ENCODE results near the gene CABP1. TPM values are rescaled to one million over a fixed set of nuclear protein-coding genes. Genes with fewer than 3 reads are reported as not detected.

CABP1 gene
- total and polyA plus RNA-seq, 4 donors: 0.05 to 0.12 (median 0.08) TPM; not detected in 1

DNA sequence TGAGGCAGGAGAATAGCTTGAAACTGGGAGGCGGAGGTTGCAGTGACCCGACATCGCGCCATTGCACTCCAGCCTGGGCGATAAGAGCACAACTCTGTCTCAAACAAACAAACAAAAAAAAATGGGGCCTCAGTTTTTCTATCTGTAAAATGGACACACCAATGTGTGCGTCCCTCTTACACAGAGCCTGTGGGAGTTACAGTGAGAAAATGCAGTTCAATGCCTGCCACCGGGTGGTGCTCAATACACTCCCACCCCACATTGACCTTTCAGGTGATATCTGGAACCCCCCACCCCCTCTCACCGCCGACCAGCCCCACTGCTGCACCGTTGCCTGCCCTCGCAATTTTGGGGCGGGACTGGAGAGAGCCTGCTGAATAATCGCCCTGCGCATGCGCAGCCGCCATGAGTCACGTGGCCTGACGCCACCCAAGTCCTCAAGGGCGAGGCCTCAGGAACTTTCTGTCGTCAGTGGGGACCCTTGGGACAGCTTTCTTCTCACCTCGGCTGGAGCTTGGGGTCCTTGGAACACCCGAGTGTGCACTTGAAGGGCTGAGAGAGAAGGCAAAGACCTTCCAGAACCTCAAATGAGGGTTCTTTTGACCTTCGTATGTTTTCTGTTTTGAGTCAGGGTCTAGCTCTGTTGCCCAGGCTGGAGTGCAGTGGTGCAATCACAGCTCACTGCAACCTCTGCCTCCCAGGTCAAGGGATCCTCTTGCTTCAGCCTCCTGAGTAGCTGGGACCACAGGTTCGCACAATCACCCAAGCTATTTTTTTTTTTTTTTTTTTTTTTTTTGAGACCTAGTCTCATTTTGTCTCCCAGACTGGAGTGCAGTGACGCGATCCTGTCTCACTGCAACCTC lies 14.6 kb upstream of the CABP1 start:
- H3K4me1 ChIP-seq (ENCODE audit: control insufficient read depth in 4 of 4, insufficient read depth in 4 of 4, low read length in 3 of 4): no peaks in the 10 kb centered on the region
- H3K9me3 ChIP-seq (ENCODE audit: control insufficient read depth in 4 of 4, low read length in 3 of 4): no peaks in the 10 kb centered on the region
- H3K36me3 ChIP-seq (ENCODE audit: control insufficient read depth in 4 of 4, insufficient read depth in 3 of 4, low read depth in 1 of 4, low read length in 3 of 4): no peaks in the 10 kb centered on the region
- TF ChIP-seq YY1 (IDR thresholded peaks at IDR 0.05): no peak
- TF ChIP-seq EGR1 (IDR thresholded peaks at IDR 0.05; ENCODE audit: low read depth in 2 of 2): no peak
- TF ChIP-seq RAD21 (IDR thresholded peaks at IDR 0.05): no peak
- no peak for TF ChIP-seq FOXA1 (IDR thresholded peaks at IDR 0.05)
- TF ChIP-seq HNF4G (IDR thresholded peaks at IDR 0.05): no peak
- TF ChIP-seq RXRA (IDR thresholded peaks at IDR 0.05): no peak
- TF ChIP-seq, protein P1, sequence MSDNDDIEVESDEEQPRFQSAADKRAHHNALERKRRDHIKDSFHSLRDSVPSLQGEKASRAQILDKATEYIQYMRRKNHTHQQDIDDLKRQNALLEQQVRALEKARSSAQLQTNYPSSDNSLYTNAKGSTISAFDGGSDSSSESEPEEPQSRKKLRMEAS (IDR thresholded peaks at IDR 0.05): no peak
- TF ChIP-seq FOXA2 (IDR thresholded peaks at IDR 0.05): no peak
- TF ChIP-seq, protein P2, sequence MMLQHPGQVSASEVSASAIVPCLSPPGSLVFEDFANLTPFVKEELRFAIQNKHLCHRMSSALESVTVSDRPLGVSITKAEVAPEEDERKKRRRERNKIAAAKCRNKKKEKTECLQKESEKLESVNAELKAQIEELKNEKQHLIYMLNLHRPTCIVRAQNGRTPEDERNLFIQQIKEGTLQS (IDR thresholded peaks at IDR 0.05): no peak
- 85% methylated on average over 26 of the region's 26 CpGs for WGBS
- no peak overlapping the region for H3K27ac ChIP-seq (ENCODE audit: low read depth in 1 of 2, low read length in 2 of 2)
- no peak overlapping the region for H3K9ac ChIP-seq (ENCODE audit: low read depth in 1 of 2, low read length in 2 of 2)
- no peak for DNase-seq (ENCODE audit: low spot score)
- H3K27me3 ChIP-seq (ENCODE audit: control insufficient read depth in 4 of 4, insufficient read depth in 4 of 4, low read length in 3 of 4): no peaks in the 10 kb centered on the region
- H3K4me3 ChIP-seq (ENCODE audit: low read depth in 1 of 3, low read length in 3 of 3): no peak overlapping the region

- WGBS: 51% methylated on average over 4 of the region's 4 CpGs
- TF ChIP-seq, protein P2 (IDR thresholded peaks at IDR 0.05): no peak
- TF ChIP-seq, protein P1 (IDR thresholded peaks at IDR 0.05): no peak
- TF ChIP-seq HNF4A (conservative IDR thresholded peaks at IDR 0.05) (peak; percentile 35 to 80), FOXA1 (IDR thresholded peaks at IDR 0.05) (no peak), JUND (IDR thresholded peaks at IDR 0.05) (no peak), YY1 (IDR thresholded peaks at IDR 0.05) (no peak), SP1 (IDR thresholded peaks at IDR 0.05) (no peak), RXRA (IDR thresholded peaks at IDR 0.05) (peak in 1 of 2 donors; percentile 22), HNF4G (IDR thresholded peaks at IDR 0.05) (peak; percentile 40)
- H3K9me3 ChIP-seq (ENCODE audit: control insufficient read depth in 4 of 4, low read length in 3 of 4): no peaks in the 10 kb centered on the region
- H3K36me3 ChIP-seq (ENCODE audit: control insufficient read depth in 4 of 4, insufficient read depth in 3 of 4, low read depth in 1 of 4, low read length in 3 of 4): no peaks in the 10 kb centered on the region
- no peaks in the 10 kb centered on the region for H3K27me3 ChIP-seq (ENCODE audit: control insufficient read depth in 4 of 4, insufficient read depth in 4 of 4, low read length in 3 of 4)
- H3K4me1 ChIP-seq (ENCODE audit: control insufficient read depth in 4 of 4, insufficient read depth in 4 of 4, low read length in 3 of 4): no peaks in the 10 kb centered on the region
- no peak overlapping the region for H3K4me3 ChIP-seq (ENCODE audit: low read depth in 1 of 3, low read length in 3 of 3)
- no peak for DNase-seq (ENCODE audit: low spot score)
- H3K9ac ChIP-seq (ENCODE audit: low read depth in 1 of 2, low read length in 2 of 2): no peak overlapping the region
- H3K27ac ChIP-seq (ENCODE audit: low read depth in 1 of 2, low read length in 2 of 2): no peak overlapping the region
Measured at GRCh38 chr12:120628919-120629318, 11.5 kb upstream of the CABP1 start.

- no peaks in the 10 kb centered on the region for H3K36me3 ChIP-seq (ENCODE audit: control insufficient read depth in 4 of 4, insufficient read depth in 3 of 4, low read depth in 1 of 4, low read length in 3 of 4)
- WGBS: 86% methylated on average over 15 of the region's 15 CpGs
- DNase-seq (ENCODE audit: low spot score): no peak
Measured at GRCh38 chr12:120630104-120630892, 10.1 kb upstream of the CABP1 start.

More at GRCh38 chr12:120630104-120630892, 10.1 kb upstream of the CABP1 start:
- Histone ChIP-seq H3K9ac (ENCODE audit: low read depth in 1 of 2, low read length in 2 of 2) (no peak overlapping the region), H3K27me3 (ENCODE audit: control insufficient read depth in 4 of 4, insufficient read depth in 4 of 4, low read length in 3 of 4) (no peaks in the 10 kb centered on the region), H3K4me3 (ENCODE audit: low read depth in 1 of 3, low read length in 3 of 3) (no peak overlapping the region), H3K9me3 (ENCODE audit: control insufficient read depth in 4 of 4, low read length in 3 of 4) (no peaks in the 10 kb centered on the region), H3K4me1 (ENCODE audit: control insufficient read depth in 4 of 4, insufficient read depth in 4 of 4, low read length in 3 of 4) (no peaks in the 10 kb centered on the region), H3K27ac (ENCODE audit: low read depth in 1 of 2, low read length in 2 of 2) (no peak overlapping the region)
- TF ChIP-seq NR2F2 (IDR thresholded peaks at IDR 0.05): no peak
- no peak for TF ChIP-seq GABPA (IDR thresholded peaks at IDR 0.05 in 1 of 2, conservative IDR thresholded peaks at IDR 0.05 in 1 of 2)
